Medulla oblongata (tissue), 1 donor: ENCODE results near the gene CACNA1C.

ENCODE experiments used
- DNase-seq: peaks from one replicate; pipeline ENCODE4 v3.0.0-alpha.2; 2015; ENCODE audit errors: extremely low spot score

CACNA1C gene

DNA sequence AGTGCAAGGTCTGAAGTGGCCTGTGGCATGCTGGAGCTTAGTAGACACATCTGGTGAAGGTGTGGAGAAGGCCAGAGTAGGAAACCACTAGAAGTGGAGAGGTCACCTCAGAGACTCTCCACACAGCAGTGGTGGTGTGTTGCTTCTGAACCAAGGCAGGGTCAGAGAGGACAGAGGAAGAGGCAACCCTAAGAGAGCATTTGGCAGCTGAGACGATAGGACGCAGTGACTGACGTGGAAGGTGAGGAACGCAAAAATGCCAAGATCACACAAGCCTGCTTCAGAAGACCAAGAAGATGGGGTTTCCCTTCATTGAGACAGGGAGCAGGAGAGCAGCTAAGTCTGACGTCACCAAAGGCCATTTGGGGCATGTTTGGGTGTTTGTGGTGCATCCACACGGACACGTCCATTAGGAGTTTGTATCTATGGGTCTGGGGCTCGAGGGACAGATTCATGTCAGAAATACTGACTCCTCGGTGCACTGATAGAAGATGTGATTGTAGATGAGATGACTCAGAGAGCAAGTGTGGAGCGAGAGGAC lies 338.1 kb downstream of the CACNA1C start:
- DNase-seq = no peak

DNA sequence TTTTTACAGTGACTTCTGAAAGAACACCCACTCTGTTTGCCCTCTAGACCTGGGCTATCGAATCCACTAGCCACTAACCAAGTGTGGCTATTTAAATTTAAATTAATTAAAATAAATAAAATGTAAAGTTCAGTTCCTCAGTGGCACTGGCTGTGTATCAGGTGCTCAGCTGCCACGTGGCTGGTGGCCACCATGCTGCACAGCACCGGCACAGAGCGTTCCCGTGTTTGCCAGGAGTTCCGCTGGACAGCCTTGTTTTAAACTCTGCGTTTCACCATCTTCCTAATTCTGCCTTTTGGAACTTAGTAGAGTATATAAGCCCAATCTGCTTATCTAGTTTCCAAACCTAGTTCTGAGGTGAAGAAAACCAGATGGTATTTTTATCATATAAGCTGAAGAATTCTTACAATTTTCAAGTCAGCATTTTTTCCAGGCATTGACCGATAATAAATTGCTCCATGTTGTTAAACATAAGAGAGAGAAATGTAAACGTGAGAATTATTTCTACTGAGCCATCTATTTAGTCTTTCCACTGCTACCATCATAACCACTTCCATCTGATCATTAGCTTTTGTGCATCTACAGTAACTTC lies 339.0 kb downstream of the CACNA1C start:
- no peak for DNase-seq

DNA sequence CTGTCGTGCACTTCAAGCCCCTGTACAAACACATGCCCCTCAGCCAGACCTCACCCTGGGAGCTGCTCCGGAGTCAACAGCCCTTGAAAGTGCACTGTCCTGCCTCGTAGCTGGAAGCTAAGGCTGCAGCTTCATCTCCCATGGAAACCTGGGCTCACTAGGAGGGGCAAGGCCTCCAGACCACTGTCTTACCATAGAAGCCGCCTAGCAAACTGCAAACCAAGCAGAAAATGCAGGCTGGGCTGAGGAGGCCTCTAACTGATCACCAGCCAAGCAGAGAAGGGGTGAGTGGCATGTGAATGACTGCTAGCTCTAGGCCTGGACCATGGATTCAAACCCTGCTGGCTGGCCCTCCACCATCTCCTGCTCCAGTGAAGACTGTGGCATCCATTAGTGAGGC lies 340.2 kb downstream of the CACNA1C start:
- peak; percentile 52 for DNase-seq

DNA sequence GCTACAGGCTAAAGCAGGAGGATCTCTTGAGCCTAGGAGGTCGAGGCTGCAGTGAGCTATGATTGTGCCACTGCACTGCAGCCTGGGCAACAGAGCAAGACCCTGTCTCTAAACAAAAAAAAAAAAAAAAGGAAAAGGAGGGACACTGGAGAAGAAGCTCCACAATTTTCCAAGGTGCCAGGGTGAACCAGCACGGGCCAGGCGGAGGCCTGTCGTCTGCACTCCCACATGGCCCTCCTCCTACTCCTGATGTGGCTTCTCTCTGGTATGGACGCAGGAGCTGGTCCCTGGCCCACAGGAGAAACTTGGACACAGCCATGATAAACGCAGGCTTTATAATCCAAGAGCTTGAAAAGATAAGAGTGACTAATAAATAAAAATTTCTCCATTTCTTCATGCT lies 341.2 kb downstream of the CACNA1C start:
- DNase-seq = no peak

DNA sequence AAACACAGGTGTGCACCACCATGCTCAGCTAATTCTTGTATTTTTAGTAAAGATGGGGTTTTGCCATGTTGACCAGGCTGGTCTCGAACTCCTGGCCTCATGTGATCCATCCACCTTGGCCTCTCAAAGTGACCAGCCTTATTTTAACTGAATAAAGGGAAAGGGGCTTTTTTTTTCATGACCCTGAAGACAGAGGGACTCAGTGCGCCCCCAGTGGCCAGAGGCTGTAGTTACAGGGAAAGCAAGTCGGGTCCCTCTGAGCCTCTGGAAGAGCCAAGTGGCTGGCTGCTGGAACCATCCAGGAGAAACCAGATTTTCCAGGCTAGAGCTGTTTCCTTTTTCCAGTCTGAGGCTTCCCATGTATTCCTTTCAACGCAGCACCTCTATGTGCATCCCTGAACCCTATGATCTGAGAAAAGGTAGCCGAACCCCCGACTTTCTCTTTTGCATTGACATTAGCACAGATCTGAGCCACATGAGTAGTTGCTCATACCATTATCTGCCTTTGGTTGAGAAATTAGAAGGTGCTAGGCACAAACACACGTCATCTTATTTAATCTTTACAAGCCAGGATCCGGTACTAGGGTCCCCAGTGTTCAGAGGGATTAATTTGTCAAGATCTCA lies 342.7 kb downstream of the CACNA1C start:
- DNase-seq = peak; percentile 17

DNA sequence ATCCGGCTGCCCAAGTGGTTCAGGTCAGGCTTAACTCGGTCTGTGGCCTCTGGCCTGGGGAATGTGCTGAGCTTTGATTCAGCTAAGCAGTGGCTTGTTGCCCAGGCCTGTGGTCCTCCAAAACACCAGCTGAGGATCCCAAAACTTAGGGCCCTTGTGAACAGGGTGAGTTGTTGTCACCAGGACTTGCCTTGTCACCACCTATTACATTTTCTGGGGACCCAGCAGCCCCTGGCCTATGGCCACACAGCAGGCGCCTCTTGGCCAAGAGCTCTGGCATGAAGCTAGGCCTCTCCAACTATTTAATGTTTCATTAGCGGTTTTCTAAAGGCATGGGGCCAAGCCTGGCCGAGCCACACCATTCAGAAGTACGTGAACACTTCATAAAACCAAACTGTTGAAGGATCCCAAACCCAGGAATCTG lies 343.7 kb downstream of the CACNA1C start:
- DNase-seq = peak; percentile 10

DNA sequence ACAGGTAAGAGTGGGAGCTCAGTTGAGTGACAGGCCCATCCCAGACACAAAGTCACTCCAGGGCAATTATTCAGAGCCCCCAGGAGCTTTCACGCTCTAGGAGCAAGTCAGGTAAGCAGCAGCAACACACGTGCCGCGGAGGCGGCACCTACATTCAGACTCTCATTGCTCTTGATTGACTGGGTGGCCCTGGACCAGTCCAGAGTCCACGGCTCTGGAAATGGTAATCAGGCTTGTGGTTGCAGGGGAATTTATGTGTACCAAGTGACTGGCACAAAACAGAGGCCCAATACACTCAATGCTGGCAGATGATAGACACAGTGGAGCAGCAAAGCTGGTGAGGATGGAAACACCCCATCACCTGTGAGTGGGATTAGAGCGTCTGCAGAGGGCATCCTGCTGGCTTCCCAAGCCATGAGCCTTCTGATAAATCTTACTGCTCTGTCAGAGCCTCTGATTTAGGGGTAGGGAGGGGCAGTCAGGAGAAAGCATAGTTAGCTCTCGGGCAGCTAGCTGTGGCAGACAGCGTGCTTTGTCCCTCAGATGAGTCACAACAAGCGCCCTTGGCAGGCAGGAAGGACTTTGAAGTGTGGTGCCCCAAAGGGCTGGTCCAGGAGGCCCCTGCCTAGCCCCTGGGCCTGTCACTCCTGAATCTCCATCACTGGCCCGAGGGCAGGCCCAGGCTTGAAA lies 344.7 kb downstream of the CACNA1C start:
- DNase-seq = no peak

DNA sequence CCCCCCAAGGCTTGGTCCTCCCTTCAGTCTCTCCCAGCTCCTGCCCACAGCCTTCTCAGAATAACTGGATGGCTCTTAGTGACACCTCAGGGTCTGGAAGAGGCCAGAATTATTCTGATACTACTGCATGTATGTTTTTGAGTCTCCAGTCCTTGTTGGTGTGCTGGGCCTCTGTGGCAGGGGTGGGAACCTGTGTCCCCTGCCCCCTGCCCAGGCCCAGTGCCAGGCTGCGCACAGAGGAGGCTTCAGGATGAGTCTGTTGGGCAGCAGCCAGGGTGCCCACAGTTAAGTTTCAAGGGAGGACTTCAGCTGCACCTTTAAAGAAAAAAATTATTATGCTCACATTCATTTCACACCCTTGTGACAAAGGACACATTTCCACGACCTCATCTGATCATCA lies 348.3 kb downstream of the CACNA1C start:
- DNase-seq = no peak

DNA sequence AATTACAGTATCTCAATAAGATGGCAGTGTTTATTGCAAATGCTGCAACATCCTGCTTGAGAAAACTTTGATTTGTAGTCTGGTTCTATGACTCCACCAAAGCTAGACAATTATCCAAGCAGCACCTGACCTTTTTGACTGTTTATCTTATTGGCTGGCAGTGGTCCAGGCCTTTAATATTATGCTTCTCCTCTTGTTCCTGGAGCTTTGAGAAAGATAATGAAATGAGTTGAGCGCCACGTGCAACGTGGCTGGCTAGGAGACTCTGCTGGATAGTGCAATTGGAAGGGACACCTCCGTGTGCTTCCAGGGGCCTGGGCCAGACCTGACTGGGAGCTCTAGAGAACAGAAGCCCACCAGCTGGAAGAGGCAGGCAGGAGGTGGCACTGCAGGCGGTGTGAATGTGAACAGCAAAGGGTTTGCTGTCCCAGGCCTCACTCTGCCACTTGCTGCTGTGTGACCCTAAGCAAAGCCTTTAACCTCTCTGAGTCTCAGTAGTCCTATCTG lies 349.3 kb downstream of the CACNA1C start:
- DNase-seq = no peak

DNA sequence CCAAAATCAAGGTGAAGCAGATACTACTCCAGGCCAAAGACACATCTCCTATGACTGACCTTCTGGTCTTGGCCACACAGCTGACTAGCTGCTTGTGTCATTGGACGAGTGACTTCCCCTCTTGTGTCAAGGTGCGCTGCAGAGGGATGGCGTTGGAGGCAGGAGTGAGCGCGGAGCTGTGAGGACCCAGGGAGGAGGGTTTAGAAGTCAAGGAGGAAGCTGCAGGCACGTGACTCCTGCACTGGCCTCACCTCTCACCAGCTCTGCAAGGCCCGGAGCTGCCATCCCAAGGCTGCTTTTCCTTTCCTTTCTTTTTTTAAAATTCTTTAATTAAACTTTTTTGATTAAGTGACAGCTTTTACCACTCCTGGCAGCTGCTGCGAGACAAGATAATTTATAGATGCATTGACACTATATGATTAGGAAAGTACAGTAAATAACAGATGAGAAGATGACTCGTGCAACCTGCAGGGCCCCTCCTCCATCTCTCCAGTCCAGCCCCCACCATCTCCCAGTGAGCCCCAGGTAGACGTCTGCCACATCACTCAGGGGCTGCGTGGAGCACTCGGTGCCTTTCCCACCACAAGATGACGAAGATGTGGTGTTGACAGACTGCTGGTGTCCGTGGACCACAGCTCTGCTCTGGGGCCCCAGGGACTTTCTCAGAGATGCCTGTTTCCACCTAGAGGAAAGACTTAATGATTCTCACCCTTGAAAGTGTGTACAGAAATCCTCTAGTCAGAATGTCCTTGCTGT lies 350.6 kb downstream of the CACNA1C start:
- no peak for DNase-seq

DNA sequence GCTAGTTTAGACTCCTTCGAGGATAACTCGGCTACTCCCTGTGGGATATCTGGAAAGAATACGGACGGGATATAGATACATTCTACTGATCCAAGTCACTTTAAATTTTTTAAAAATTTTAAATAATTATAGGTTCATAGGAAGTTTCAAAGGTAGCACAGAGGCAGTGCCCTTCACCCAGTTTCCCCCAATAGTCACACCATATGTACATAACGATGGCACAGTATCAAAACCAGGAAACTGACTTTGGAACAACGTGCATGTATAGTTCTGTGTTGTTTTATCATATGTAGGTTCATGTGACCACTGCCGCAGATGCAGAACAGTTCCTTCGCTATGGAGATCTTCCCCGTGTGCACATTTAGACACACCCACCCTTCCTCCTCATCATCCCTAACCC lies 352.3 kb downstream of the CACNA1C start:
- no peak for DNase-seq

DNA sequence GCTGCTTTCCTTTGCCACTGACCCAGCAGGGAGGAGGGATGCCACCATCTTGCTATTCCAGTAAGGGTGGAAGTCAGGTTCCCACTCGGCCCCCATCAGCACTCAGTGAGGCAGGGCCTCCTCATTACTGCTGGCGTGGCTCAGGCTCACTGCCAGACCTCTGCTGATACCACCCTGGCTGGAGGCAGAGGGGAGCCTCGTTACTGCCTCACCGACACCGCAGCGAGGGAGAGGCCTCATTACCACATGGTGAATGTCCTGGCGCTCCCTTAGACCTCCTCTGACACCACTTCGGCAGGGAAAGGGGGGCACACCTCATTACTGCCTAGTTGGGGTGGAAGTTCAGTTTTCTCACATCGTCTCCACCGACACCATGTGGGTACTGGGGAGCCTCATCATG lies 354.1 kb downstream of the CACNA1C start:
- no peak for DNase-seq

DNA sequence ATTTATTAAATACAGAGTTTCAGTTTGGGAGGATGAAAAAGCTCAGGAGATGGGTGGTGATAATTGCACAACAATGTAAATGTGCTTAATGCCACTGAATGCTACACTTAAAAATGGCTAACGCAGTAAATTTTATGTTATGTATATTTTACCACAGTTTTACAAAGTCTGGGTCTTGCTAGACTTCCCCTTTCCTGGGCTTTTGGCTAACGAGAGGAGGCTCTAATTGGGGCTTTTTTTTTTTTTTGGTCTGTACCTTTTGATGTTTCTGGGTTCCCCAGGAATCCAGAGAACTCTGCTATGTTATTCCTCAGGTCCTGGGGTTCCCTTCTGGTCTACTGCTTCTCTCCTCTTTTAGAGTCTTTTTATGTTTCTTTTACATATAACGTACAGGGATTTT lies 355.5 kb downstream of the CACNA1C start:
- no peak for DNase-seq

DNA sequence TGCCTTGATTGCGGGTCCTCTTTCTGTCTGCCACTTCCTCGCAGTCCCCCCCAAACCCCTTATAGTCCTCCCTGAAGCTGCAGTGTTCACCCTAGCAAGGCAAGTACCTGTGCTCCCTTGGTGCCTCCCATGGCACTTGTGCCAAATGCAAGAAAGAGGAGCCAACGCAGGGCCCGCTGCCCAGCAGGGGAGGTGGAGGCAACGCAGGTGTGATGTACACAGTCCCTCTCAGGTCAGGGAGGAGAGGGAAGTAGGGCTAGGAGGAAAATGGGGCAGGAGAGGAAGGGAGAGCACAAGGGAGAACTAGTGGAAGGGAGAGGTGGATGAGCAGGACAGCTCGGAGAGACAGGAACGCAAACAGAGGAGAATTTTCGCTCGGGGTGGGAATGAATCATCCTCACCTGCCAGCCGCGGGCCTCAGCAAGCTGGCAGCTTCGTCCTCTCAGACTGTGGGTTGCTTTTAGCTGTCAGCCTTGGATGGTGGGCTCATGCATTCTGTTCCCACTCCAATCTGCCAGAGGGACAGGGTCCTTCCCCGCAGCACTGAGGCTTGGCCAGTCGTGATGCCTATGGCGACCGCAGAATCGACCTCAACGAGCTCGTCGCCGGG lies 357.0 kb downstream of the CACNA1C start:
- DNase-seq = no peak

DNA sequence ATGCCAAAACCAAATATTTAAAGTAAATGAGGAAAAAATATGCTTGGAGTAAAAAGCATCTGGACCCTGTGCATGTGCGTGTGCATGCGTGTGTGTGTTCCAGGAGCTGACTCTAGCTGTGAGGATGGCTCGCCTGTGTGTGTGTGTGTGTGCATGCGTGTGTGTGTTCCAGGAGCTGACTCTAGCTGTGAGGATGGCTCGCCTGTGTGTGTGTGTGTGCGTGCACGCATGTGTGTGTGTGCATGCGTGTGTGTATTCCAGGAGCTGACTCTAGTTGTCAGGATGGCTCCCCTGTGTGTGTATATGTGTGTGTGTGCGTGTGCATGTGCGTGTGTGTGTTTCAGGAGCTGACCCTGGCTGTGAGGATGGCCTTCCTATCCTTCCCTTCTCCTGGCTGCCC lies 357.7 kb downstream of the CACNA1C start:
- no peak for DNase-seq

DNA sequence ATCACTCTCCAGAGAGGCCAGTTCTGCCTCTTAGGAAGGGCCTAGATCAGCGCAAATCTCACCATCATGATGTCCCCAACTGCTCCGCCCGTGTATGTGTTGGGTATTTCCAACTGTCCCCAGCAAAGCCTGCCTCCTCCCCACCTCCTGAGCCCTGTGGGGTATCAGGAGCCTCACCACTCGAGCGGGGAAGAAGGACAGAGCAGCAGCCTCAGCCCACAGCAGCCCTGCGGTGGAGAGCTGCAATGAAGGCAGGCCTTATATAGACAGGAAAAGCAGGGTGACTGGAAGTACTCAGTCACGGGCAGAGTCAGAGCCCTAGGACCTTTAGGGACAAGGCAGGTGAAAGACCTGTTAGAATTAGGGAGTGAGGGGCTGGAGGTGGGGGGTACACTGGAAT lies 358.2 kb downstream of the CACNA1C start:
- no peak for DNase-seq

DNA sequence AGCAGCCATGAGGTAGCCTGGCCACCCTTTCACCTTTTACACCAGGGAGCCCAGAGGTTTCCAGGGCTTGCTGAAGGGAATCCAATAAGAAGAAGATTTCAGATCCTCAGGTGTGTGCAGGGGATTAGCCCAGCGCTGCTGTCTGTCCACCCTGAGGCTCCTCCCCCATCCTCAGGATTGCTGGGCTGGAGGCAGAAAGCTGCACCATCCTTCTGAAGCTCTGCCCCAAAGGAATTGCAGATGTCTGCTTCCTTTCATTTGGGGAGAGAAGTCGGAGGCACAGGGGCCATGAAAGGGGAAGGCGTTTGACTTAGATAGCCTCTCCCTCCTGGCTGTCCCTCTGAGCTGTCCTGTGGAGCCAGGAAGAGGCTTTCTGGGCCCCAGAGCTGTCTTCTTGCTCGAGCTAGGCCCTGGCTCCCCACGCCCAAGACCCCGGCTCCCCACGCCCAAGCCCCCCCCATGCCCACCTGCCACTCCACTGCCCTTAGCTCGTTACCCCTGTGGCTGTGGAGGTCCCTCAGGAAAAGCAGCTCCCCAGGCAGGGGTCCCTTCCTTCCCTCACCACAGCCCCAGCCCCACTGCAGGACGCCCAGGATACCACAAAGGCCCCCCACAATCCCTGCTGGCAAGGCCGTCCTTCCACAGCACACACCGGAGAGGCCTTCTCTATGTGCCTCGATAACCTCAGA lies 359.0 kb downstream of the CACNA1C start:
- no peak for DNase-seq

DNA sequence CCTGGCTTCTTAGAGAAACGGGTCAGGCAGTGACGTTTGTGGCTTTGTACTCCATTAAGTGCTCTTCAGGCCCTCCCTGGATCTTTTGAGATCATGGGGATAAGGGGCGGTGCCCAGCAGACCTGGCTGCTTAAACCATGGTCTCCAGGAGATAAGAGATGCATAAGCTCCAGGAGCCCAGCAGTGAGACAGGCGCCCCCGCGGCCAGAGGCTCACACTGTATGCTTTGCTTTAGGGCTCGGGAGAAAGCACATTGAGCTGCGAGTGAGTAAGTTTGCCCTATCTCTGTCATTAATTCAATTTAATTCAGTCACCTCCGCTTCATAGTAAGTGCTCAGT lies 359.5 kb downstream of the CACNA1C start:
- DNase-seq = no peak

DNA sequence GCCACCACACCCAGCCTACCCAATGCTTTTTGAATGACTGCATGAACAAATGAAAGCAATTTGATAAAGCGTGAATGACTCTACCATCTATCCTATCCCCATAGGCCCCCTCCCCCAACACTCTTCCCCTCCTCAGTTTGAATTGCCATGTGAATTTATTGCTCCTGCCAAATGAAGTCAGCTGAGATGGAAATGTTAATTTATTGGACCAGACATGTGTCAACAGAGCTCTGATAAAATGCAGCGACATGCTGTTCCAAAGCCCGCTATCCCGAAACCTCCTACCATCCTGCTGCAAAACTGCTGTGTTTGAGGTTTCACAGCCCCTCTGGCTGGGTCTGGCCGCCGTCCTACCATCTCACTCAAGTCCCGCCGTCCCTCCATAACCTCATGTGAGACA lies 360.5 kb downstream of the CACNA1C start:
- no peak for DNase-seq

DNA sequence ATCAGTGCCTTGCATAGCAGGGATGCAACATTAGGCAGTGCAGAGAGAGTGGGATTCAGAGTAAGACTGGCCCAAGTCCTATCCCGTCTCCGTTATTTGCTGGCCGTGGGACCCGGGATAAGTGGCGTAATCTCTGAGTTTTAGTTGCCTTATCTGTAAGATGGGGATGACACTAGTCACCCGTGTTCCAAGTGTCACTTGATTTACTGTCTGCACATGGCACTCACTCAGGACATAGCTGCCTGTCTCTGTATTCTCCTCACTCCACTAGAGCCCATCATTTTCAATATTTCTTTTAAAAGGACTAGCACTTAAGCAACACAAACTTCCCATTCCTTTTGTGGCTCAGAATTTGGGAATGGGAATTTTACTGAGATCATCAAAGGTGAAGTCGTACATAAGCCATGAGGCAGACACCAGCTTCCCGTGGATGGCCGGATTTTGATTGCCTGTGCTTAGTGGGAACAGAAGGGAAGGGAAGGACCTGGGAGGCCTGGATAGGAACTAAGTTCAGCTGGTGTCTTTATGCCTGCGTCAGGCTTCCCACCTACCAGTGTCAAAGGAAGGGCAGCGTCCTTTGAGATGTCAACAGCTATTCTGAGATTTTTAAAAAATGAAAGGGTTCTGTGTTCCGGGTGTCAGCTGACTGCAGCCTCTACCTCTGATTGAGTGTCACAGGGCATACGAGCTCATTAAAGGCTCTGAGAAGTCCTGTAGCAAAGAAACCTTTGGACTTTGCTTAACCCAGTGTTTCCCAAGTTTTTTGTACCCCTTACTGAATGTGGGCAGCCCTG lies 361.4 kb downstream of the CACNA1C start:
- no peak for DNase-seq
